DMS153 (cell line): Measurements from ENCODE around the gene ZBTB18.
"Not testable (repeated sequence)": the region's sequence is repeated elsewhere in the genome, so short reads cannot be mapped to it uniquely, and the experiment has no call there.

Experiments
- DNase-seq: peaks from one replicate; lab custom pipeline; 2025; lab: John Stamatoyannopoulos, UW

Gene ZBTB18

GRCh38 chr1:244041466-244042120 is 9.5 kb upstream of the ZBTB18 start:
- DNase-seq, result no peak

- no peak for DNase-seq
Observed at GRCh38 chr1:244042293-244042692, 8.8 kb upstream of the ZBTB18 start.

GRCh38 chr1:244044423-244044822 is 6.7 kb upstream of the ZBTB18 start:
- DNase-seq, result no peak

GRCh38 chr1:244046254-244046653 is 4.8 kb upstream of the ZBTB18 start:
- not testable (repeated sequence) for DNase-seq

- peak; percentile 27 for DNase-seq
Observed at GRCh38 chr1:244046907-244047611, 4.0 kb upstream of the ZBTB18 start.

GRCh38 chr1:244047621-244048255 is 3.3 kb upstream of the ZBTB18 start:
- DNase-seq, result peak; percentile 59

GRCh38 chr1:244048256-244049161 is 2.6 kb upstream of the ZBTB18 start:
- peak; percentile 99 for DNase-seq

- DNase-seq, result no peak
Observed at GRCh38 chr1:244049162-244050013, 1.7 kb upstream of the ZBTB18 start.

- DNase-seq, result no peak
Observed at GRCh38 chr1:244050014-244050834, 859 bp upstream of the ZBTB18 start.

GRCh38 chr1:244052016-244052727 is 1.1 kb downstream of the ZBTB18 start:
- no peak for DNase-seq

- DNase-seq, result no peak
Observed at GRCh38 chr1:244052728-244053312, 1.7 kb downstream of the ZBTB18 start.

GRCh38 chr1:244053831-244054230 is 2.7 kb downstream of the ZBTB18 start:
- DNase-seq, result no peak

GRCh38 chr1:244054247-244054923 is 3.3 kb downstream of the ZBTB18 start:
- DNase-seq, result no peak

GRCh38 chr1:244054924-244055263 is 3.8 kb downstream of the ZBTB18 start:
- no peak for DNase-seq

GRCh38 chr1:244056577-244056976 is 5.5 kb downstream of the ZBTB18 start:
- no peak for DNase-seq

GRCh38 chr1:244057474-244058385 is 6.6 kb downstream of the ZBTB18 start:
- DNase-seq, result no peak

GRCh38 chr1:244060117-244060516 is 9.0 kb downstream of the ZBTB18 start:
- DNase-seq, result no peak

GRCh38 chr1:244060686-244061085 is 9.6 kb downstream of the ZBTB18 start:
- DNase-seq, result no peak
